IMR-90 (cell line): Measurements from ENCODE around the gene PARK7. TPM values are rescaled to one million over a fixed set of nuclear protein-coding genes. Genes with fewer than 3 reads are reported as not detected.
A peak's percentile ranks its signal among the peaks of the same experiment; 100 is the strongest.

Source experiments
- CEBPB ChIP-seq: IDR thresholded peaks from 2 replicates; pipeline ENCODE4 v1.6.1; 2012; ENCODE audit warnings: low read depth, low read length, improper control_type of control experiment
- CTCF ChIP-seq: conservative IDR thresholded peaks from 2 replicates; pipeline ENCODE4 v1.5.1; 2012; ENCODE audit warnings: mild to moderate bottlenecking, low read depth, low read length, improper control_type of control experiment
- POLR2A ChIP-seq: IDR thresholded peaks from 2 replicates; pipeline ENCODE4 v1.6.1; 2012; ENCODE audit warnings: mild to moderate bottlenecking, low read depth, low read length
- polyA plus RNA-seq, 3 experiments: library from polyadenylated mRNA; depleted of rRNA; stranded (reverse); fragments of >200 nt; gene quantifications; 2 replicates each; pipeline ENCODE4 v1.2.3, GENCODE V29; 2012; ENCODE audit warnings: low replicate concordance in 1 of 3
- total RNA-seq: library from RNA; depleted of rRNA; stranded (reverse); fragments of >200 nt; gene quantifications from 2 replicates; pipeline ENCODE4 v1.2.3, GENCODE V29; 2012

The PARK7 gene
- total and polyA plus RNA-seq, 2 of the 4 experiments (the other 2 are of a cell fraction): 207 to 357 TPM

- TF ChIP-seq CEBPB: no peak
- peak; percentile 39 for TF ChIP-seq POLR2A
- peak; percentile 70 for TF ChIP-seq CTCF
Measured at GRCh38 chr1:8015036-8015808, 53.7 kb downstream of the PARK7 start (continued).
